Stomach (tissue), 9 donors: ENCODE measurements around the gene MDFIC. TPM values are rescaled to one million over a fixed set of nuclear protein-coding genes. Genes with fewer than 3 reads are reported as not detected.
A peak's percentile ranks its signal among the peaks of the same experiment; 100 is the strongest.

Experiments
- DNase-seq, 2 donors: peaks; one replicate each; pipeline versions ENCODE4 v3.0.0 to v3.0.0-alpha.2; 2013 to 2019
- H3K27ac ChIP-seq, 5 donors: fragments of 200-600 bp in 4 of 5; sonication (generic) in 4 of 5; one replicate each; pipeline ENCODE4 v1.5.1; 2013 to 2019; ENCODE audit warnings: mild to moderate bottlenecking in 1 of 5, moderate library complexity in 1 of 5
- H3K27me3 ChIP-seq, 3 donors: fragments of 200-600 bp; sonication (generic); one replicate each; pipeline ENCODE4 v1.5.1; 2017 to 2019; ENCODE audit warnings: mixed run types in 1 of 3
- H3K36me3 ChIP-seq, 4 donors: fragments of 200-600 bp; sonication (generic); 1 replicate in 3 of 4; 2 replicates in 1 of 4; pipeline ENCODE4 v1.5.1; 2016 to 2019
- H3K4me1 ChIP-seq, 4 donors: fragments of 200-600 bp; sonication (generic); one replicate each; pipeline ENCODE4 v1.5.1; 2016 to 2019
- H3K4me3 ChIP-seq, 4 donors: fragments of 200-600 bp; sonication (generic) in 3 of 4; one replicate each; pipeline ENCODE4 v1.5.1; 2016 to 2019; ENCODE audit warnings: mild to moderate bottlenecking in 1 of 4
- H3K9me3 ChIP-seq, 4 donors: fragments of 200-600 bp; sonication (generic); one replicate each; pipeline ENCODE4 v1.5.1; 2016 to 2019
- EP300 ChIP-seq: sonication (generic); formaldehyde crosslinking; IDR thresholded peaks from one replicate; pipeline ENCODE4 v1.6.1; 2017; ENCODE audit warnings: antibody characterized with exemption
- POLR2A ChIP-seq, 4 donors: fragments of 450-650 bp; IDR thresholded peaks; one replicate each; pipeline ENCODE4 v1.6.1; 2016; ENCODE audit warnings: antibody characterized with exemption in 4 of 4, control low read depth in 2 of 4, mild to moderate bottlenecking in 1 of 4, moderate library complexity in 1 of 4
- POLR2AphosphoS5 ChIP-seq, 3 donors: sonication (generic); formaldehyde crosslinking; IDR thresholded peaks; one replicate each; pipeline ENCODE4 v1.6.1; 2016; ENCODE audit warnings: antibody characterized with exemption in 3 of 3
- WGBS, 5 donors: extraction: QIAGEN DNeasy Blood & Tissue Kit in 3 of 5; methylation state at CpG; one replicate each; pipeline versions ENCODE4 v1.1.5 to v1.1.7; 2013 to 2018; 5-methylcytosine and 5-hydroxymethylcytosine counted together
- intact Hi-C: fragments of 100-400 bp; cut with DNase I; formaldehyde crosslinking; loops from one replicate; pipeline ENCODE4 v1.15.1; 2023; ENCODE audit warnings: low total_unique reads
- polyA plus RNA-seq, 3 donors: library from polyadenylated mRNA; stranded (reverse); fragments of 200-250 nt; gene quantifications; one replicate each; pipeline ENCODE4 v1.2.3, GENCODE V29; 2013
- total RNA-seq, 5 donors: library from RNA; depleted of rRNA; stranded (reverse); fragments of >200 nt; gene quantifications; one replicate each; pipeline versions ENCODE4 v1.1.0 to v1.2.3, GENCODE V29; 2014 to 2016
- TF ChIP-seq, protein P1 (sequence below), 7 experiments: fragments of 450-650 bp in 4 of 7; fragments of 200-600 bp in 3 of 7; sonication (generic) in 3 of 7; IDR thresholded peaks; one replicate each; pipeline ENCODE4 v1.5.1; 2016 to 2019; ENCODE audit warnings: antibody characterized with exemption in 7 of 7, control low read depth in 2 of 7, mild to moderate bottlenecking in 1 of 7
- donor health status: healthy with polysubstance abuse.
- donor health status: Bipolar disorder and iron deficiency.
- donor health status: healthy.

MDFIC gene
- total and polyA plus RNA-seq, 8 donors, result 6.9 to 39.8 (median 8.6) TPM

GRCh38 chr7:115008465-115009114 is 86.7 kb downstream of the MDFIC start:
- peak in 1 of 2 donors; percentile 67 for DNase-seq
- WGBS, 5 donors, result 42 to 59% (median 57%) methylated on average over 8 of the region's 8 CpGs
- Histone ChIP-seq H3K27ac (peak overlapping the region in 4 of 5 donors; percentile 6 to 64 (median 52)), H3K4me1 (peaks cover 6 to 34% (median 25%) of the 10 kb centered on the region in 4 donors), H3K27me3 (no peaks in the 10 kb centered on the region), H3K4me3 (no peak overlapping the region), H3K36me3 (no peaks in the 10 kb centered on the region), H3K9me3 (no peaks in the 10 kb centered on the region)
- TF ChIP-seq, protein P1, sequence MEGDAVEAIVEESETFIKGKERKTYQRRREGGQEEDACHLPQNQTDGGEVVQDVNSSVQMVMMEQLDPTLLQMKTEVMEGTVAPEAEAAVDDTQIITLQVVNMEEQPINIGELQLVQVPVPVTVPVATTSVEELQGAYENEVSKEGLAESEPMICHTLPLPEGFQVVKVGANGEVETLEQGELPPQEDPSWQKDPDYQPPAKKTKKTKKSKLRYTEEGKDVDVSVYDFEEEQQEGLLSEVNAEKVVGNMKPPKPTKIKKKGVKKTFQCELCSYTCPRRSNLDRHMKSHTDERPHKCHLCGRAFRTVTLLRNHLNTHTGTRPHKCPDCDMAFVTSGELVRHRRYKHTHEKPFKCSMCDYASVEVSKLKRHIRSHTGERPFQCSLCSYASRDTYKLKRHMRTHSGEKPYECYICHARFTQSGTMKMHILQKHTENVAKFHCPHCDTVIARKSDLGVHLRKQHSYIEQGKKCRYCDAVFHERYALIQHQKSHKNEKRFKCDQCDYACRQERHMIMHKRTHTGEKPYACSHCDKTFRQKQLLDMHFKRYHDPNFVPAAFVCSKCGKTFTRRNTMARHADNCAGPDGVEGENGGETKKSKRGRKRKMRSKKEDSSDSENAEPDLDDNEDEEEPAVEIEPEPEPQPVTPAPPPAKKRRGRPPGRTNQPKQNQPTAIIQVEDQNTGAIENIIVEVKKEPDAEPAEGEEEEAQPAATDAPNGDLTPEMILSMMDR (IDR thresholded peaks at IDR 0.05), result no peak
- TF ChIP-seq EP300 (no peak), POLR2AphosphoS5 (IDR thresholded peaks at IDR 0.05) (peak in 1 of 3 donors; percentile 24), POLR2A (IDR thresholded peaks at IDR 0.05) (no peak)
- intact Hi-C loops, result no loop called here

GRCh38 chr7:115009139-115009538 is 87.2 kb downstream of the MDFIC start:
- intact Hi-C loops, result no loop called here
- Histone ChIP-seq H3K27ac (peak overlapping the region in 4 of 5 donors; percentile 6 to 64 (median 52)), H3K4me3 (no peak overlapping the region), H3K36me3 (no peaks in the 10 kb centered on the region), H3K27me3 (no peaks in the 10 kb centered on the region), H3K9me3 (no peaks in the 10 kb centered on the region), H3K4me1 (peaks cover 6 to 34% (median 25%) of the 10 kb centered on the region in 4 donors)
- WGBS, 5 donors, result 9 to 16% (median 13%) methylated on average over 3 of the region's 3 CpGs
- DNase-seq, result no peak
- no peak for TF ChIP-seq POLR2AphosphoS5 (IDR thresholded peaks at IDR 0.05)
- no peak for TF ChIP-seq EP300
- no peak for TF ChIP-seq POLR2A (IDR thresholded peaks at IDR 0.05)
- TF ChIP-seq, protein P1 (IDR thresholded peaks at IDR 0.05), result no peak

DNA sequence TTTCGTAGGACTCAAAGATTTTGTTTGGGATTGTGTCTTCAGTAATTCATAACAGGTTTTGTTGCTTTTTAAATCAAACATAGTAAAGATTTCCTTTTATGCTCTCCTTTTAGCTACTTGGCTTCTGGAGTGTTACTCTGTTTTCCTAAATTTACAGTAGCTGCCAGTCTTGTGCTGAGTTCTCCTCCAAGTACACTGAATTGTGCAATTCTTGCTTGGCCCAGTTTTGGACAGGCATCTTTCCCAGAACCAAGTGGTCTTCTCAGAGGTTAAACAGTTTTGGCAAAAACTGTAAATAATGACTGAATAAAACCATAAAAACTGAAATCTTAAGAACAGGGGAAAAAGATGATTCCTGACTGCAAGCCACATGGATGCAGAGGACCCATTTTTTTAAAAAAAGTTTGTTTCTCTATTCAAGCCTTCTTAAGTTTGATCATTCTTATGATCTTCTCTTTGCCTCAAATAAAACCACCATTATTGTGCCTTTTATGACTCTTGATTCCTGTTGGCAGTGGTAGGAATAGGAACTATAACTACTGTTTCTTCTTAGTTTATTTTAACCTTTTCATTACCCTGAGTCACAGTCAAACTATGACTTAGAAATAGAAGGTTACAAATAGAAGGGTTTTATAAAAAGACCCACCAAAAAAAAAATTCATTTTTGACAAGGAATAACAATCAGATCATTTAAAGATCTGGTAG is 88.0 kb downstream of the MDFIC start:
- Histone ChIP-seq H3K9me3 (no peaks in the 10 kb centered on the region), H3K36me3 (no peaks in the 10 kb centered on the region), H3K4me1 (peaks cover 6 to 34% (median 25%) of the 10 kb centered on the region in 4 donors), H3K4me3 (no peak overlapping the region), H3K27me3 (no peaks in the 10 kb centered on the region), H3K27ac (peak overlapping the region in 3 of 5 donors; percentile 43 to 64 (median 61))
- intact Hi-C loops, result no loop called here
- TF ChIP-seq, protein P1 (IDR thresholded peaks at IDR 0.05), result no peak
- peak in 1 of 3 donors; percentile 30 for TF ChIP-seq POLR2AphosphoS5 (IDR thresholded peaks at IDR 0.05)
- no peak for TF ChIP-seq EP300
- TF ChIP-seq POLR2A (IDR thresholded peaks at IDR 0.05), result no peak
- WGBS, 5 donors, result 59 to 86% (median 74%) methylated on average over 1 of the region's 1 CpG
- DNase-seq, result peak in 1 of 2 donors; percentile 41

DNA sequence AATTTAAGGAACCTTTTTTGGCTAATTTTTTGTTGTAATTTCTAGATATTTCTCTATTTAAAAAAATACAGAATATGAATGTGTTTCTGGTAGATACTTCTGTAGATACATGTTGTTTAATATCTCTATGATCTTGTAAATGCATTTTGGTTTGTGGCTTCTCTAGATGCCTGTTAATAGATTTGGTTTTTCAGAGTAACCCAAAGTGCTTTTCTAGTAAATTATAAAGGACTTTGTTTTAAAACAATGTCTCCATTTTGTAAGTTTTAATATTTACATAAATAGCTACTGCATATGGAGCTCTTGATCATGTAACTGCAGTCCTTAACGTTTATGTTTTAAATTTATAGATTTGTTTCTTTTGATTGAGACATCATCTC is 88.5 kb downstream of the MDFIC start:
- no peak for DNase-seq
- Histone ChIP-seq H3K9me3 (no peaks in the 10 kb centered on the region), H3K4me1 (peaks cover 6 to 34% (median 25%) of the 10 kb centered on the region in 4 donors), H3K27me3 (no peaks in the 10 kb centered on the region), H3K36me3 (no peaks in the 10 kb centered on the region), H3K27ac (peak overlapping the region in 1 of 5 donors; percentile 43), H3K4me3 (no peak overlapping the region)
- no peak for TF ChIP-seq POLR2AphosphoS5 (IDR thresholded peaks at IDR 0.05)
- TF ChIP-seq, protein P1 (IDR thresholded peaks at IDR 0.05), result no peak
- TF ChIP-seq EP300, result no peak
- no peak for TF ChIP-seq POLR2A (IDR thresholded peaks at IDR 0.05)
- whole genome bisulfite sequencing, 5 donors, result 59 to 67% (median 62%) methylated on average over 1 of the region's 1 CpG
- intact Hi-C loops, result no loop called here
